Measurements from ENCODE around the gene C9orf43. TPM values are rescaled to one million over a fixed set of nuclear protein-coding genes. Genes with fewer than 3 reads are reported as not detected.

C9orf43 gene
- polyA plus RNA-seq, 4 donors, result 0.42 to 0.81 (median 0.69) TPM; not detected in 1

DNA sequence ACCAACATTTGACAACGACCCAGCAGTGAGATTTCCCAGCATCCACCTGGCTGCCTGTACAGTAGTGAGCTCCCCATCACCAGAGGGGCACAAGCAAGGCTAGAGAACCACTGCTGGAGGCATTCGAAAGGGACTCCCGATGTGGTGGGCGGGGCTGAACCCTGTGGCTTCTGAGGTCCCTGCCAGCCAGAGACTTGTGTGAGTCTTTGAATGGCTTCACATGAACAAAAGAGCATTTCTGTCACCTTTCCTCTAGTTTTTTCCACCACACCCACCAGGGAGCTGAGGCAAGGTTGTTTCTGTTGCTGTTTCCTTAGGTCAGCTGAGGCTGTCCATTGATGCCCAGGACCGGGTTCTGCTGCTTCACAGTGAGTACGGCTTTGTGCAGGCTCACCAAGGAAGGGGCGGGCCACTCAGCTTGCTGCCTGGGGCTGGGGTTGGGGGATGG is 68.7 kb downstream of the C9orf43 start:
- no peaks in the 10 kb centered on the region for H3K27me3 ChIP-seq (ENCODE audit: control insufficient read depth in 3 of 3, insufficient read depth in 3 of 3, low read length in 3 of 3)
- H3K4me1 ChIP-seq (ENCODE audit: control insufficient read depth in 3 of 3, insufficient read depth in 2 of 3, low read depth in 1 of 3, low read length in 2 of 3), result peaks cover 0 to 6% (median 0%) of the 10 kb centered on the region in 3 donors
- DNase-seq (peak; percentile 31 to 67), FAIRE-seq (no peak)
- peaks cover 0 to 38% (median 0%) of the 10 kb centered on the region in 3 donors for H3K36me3 ChIP-seq (ENCODE audit: control insufficient read depth in 3 of 3, insufficient read depth in 2 of 3, low read depth in 1 of 3, low read length in 3 of 3)
- H3K4me3 ChIP-seq (ENCODE audit: low read depth in 1 of 3, low read length in 3 of 3), result no peak overlapping the region
- WGBS, 3 donors, result 51 to 65% (median 54%) methylated on average over 7 of the region's 7 CpGs
- H3K9me3 ChIP-seq (ENCODE audit: control insufficient read depth in 2 of 2, insufficient read depth in 1 of 2, low read depth in 1 of 2, low read length in 1 of 2), result no peaks in the 10 kb centered on the region
- no peak overlapping the region for H3K27ac ChIP-seq (ENCODE audit: low read depth in 1 of 3, low read length in 2 of 3)

Other genes starting within 250 kb of the C9orf43 start
- 10 to 100 TPM in 2 of 4 donors, 1 to 10 TPM in 2; 6.5 to 19.8 (median 9.5) TPM for gene FKBP15, start 189.5 kb upstream of the C9orf43 start, polyA plus RNA-seq
- gene SLC31A1, start 189.2 kb upstream of the C9orf43 start, polyA plus RNA-seq, result 10 to 100 TPM; 27.5 to 40.6 (median 29.6) TPM
- gene CDC26, start 135.2 kb upstream of the C9orf43 start, polyA plus RNA-seq, result 10 to 100 TPM; 33.4 to 77.0 (median 56.3) TPM
- 10 to 100 TPM in 2 of 4 donors, 1 to 10 TPM in 2; 7.6 to 21.6 (median 11.3) TPM for gene PRPF4, start 135.1 kb upstream of the C9orf43 start, polyA plus RNA-seq
- gene RNF183, start 107.4 kb upstream of the C9orf43 start, polyA plus RNA-seq, result 1 to 10 TPM in 1 of 4 donors, under 1 TPM in 2, not detected in 1; 0.54 to 1.7 (median 0.62) TPM
- gene WDR31, start 70.5 kb upstream of the C9orf43 start, polyA plus RNA-seq, result 1 to 10 TPM in 2 of 4 donors, under 1 TPM in 1, not detected in 1; 0.45 to 2.5 (median 1.6) TPM
- gene BSPRY, start 61.2 kb upstream of the C9orf43 start, polyA plus RNA-seq, result 10 to 100 TPM in 3 of 4 donors, 1 to 10 TPM in 1; 4.8 to 16.8 (median 15.3) TPM
- gene HDHD3, start 33.8 kb upstream of the C9orf43 start, polyA plus RNA-seq, result 100 to 1,000 TPM in 3 of 4 donors, 10 to 100 TPM in 1; 96.9 to 370 (median 210) TPM
- gene ALAD, start 9.5 kb upstream of the C9orf43 start, polyA plus RNA-seq, result 10 to 100 TPM; 33.5 to 97.7 (median 42.9) TPM
- 10 to 100 TPM; 15.7 to 50.2 (median 31.6) TPM for gene POLE3, start 72 bp upstream of the C9orf43 start, polyA plus RNA-seq
- 10 to 100 TPM; 23.0 to 37.0 (median 26.4) TPM for gene RGS3, start 53.0 kb downstream of the C9orf43 start, polyA plus RNA-seq

Data from small intestine (tissue), 7 donors.